ENCODE data around the gene CTR9. TPM values are rescaled to one million over a fixed set of nuclear protein-coding genes. Genes with fewer than 3 reads are reported as not detected.
"Not testable (repeated sequence)": the region's sequence is repeated elsewhere in the genome, so short reads cannot be mapped to it uniquely, and the experiment has no call there.

The CTR9 gene
- total RNA-seq, 1 donor from 2014 or later, result 39.8 TPM

DNA sequence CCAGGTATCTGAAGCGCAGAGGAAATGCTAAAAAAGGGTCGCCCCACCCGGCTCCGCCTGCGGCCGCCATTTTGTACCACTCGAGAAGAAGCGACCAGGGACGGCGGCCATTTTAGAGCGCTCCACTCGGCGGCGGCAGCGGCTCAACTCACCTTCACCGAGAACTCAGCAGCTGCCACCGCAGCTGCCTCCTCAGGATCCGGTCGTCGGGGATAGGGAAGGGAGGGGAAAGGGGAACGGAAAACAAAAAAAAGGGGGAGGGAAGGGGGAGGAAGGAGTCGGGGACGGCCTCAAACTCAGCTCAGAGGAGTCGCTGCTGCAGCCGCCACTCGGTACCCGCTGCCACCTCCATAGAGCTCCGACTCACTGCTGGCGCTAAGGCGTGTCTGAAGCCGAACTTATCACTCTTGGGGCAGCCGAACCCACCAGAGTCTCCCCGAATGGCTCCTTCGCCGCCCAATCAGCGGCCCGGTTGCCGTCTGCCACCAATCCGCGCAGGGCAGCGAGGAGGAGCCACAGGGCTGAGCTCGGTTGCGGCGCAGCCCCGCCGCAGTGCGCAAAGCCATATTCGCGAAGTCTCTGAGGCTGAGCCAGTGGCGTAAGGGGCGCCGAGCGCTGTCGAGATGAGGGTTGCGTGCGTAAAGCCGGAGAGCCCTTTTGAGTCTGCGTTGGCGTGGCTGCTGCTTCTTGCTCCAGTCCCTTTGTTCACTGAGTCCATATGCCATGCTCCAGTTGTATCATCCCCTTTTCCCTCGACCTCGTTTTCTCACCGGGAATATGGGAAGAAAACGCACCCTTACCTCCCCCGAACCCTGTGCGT lies 57.7 kb downstream of the CTR9 start, which contains the start of gene EIF4G2:
TSS of gene EIF4G2 (minus strand) at position 374 of the 820 bp plus-strand sequence.
- Mint-ChIP-seq H3K4me3 (peak within 1 kb of the TSS; percentile 98), H3K27ac (ENCODE audit: unreplicated experiment) (peak within 1 kb of the TSS; percentile 100), H3K27me3 (ENCODE audit: low read depth) (peaks cover 6% of the 10 kb centered on the region), H3K9me3 (no peaks in the 10 kb centered on the region), H3K36me3 (ENCODE audit: low read depth) (peaks cover 38% of the 10 kb centered on the region), H3K4me1 (peaks cover 59% of the 10 kb centered on the region)
- TF ChIP-seq, protein P1, sequence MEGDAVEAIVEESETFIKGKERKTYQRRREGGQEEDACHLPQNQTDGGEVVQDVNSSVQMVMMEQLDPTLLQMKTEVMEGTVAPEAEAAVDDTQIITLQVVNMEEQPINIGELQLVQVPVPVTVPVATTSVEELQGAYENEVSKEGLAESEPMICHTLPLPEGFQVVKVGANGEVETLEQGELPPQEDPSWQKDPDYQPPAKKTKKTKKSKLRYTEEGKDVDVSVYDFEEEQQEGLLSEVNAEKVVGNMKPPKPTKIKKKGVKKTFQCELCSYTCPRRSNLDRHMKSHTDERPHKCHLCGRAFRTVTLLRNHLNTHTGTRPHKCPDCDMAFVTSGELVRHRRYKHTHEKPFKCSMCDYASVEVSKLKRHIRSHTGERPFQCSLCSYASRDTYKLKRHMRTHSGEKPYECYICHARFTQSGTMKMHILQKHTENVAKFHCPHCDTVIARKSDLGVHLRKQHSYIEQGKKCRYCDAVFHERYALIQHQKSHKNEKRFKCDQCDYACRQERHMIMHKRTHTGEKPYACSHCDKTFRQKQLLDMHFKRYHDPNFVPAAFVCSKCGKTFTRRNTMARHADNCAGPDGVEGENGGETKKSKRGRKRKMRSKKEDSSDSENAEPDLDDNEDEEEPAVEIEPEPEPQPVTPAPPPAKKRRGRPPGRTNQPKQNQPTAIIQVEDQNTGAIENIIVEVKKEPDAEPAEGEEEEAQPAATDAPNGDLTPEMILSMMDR (conservative IDR thresholded peaks at IDR 0.05), result no peak
- DNase-seq (ENCODE audit: low read depth, low spot score), result peak; percentile 98

DNA sequence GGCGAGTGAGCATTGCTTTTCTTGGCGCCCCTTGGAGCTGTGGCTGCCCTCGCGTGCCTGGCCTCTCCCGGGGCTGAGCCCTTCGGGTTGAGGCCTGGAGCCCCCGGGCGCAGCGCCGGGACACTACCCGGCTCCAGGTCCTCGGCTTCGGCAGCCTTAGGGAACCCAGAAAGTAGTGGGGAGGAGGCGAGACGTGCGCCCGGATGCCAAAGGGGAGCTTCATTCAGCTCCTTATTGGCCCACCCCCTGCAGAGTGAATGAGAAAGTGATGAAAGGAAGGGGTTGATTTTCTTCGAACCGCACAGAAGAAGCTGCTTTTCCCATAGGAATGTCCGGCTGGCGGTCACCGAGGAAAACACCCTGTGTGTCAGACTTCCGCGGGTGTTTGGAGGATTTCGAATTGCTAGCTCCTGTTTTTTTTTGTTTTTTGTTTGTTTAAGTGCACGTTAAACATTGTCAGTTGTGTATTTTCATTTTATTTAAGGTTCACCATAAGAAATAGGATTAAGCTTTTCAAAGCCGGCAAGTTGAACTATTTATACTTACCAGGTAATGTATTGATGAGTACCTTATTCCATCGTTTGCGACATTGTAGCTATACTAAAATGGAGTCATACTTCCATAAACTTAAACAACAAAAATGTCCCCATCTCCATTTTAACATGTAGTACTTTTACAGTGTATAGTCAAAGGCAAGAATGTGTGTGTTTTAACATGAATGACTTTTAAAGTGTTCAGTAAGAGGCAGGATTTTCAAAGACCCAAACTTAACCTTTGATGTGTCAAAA lies 58.5 kb downstream of the CTR9 start:
- Mint-ChIP-seq H3K9me3 (no peaks in the 10 kb centered on the region), H3K27ac (ENCODE audit: unreplicated experiment) (peak overlapping the region; percentile 100), H3K4me1 (peaks cover 53% of the 10 kb centered on the region), H3K27me3 (ENCODE audit: low read depth) (peaks cover 6% of the 10 kb centered on the region), H3K4me3 (peak overlapping the region; percentile 98), H3K36me3 (ENCODE audit: low read depth) (peaks cover 31% of the 10 kb centered on the region)
- TF ChIP-seq, protein P1 (conservative IDR thresholded peaks at IDR 0.05), result peak; percentile 3
- DNase-seq (ENCODE audit: low read depth, low spot score), result no peak

DNA sequence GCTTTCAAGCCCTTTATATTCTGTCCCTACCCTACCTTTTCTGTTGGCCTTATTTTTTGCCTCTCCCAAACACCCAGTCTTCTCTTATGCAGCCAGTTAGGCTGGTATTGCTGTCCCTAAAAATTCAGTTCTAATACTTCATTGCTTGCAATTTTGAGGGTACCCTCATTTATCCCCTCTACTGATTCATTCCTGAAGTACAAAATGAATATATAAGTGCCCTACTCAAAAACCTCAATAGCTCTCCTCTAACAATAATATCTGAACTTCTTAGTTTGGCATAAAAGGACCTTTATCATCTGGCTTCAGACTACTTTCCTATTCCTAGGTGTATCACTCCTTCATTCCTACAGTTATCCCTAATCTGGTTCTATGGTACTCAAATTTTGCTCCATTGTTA lies 62.9 kb downstream of the CTR9 start:
- H3K27ac Mint-ChIP-seq (ENCODE audit: unreplicated experiment), result no peak overlapping the region
- no peak for DNase-seq (ENCODE audit: low read depth, low spot score)
- TF ChIP-seq, protein P1 (conservative IDR thresholded peaks at IDR 0.05), result no peak
- no peaks in the 10 kb centered on the region for H3K36me3 Mint-ChIP-seq (ENCODE audit: low read depth)
- H3K4me3 Mint-ChIP-seq, result no peak overlapping the region
- no peaks in the 10 kb centered on the region for H3K9me3 Mint-ChIP-seq
- H3K4me1 Mint-ChIP-seq, result peaks cover 20% of the 10 kb centered on the region
- H3K27me3 Mint-ChIP-seq (ENCODE audit: low read depth), result no peaks in the 10 kb centered on the region

DNA sequence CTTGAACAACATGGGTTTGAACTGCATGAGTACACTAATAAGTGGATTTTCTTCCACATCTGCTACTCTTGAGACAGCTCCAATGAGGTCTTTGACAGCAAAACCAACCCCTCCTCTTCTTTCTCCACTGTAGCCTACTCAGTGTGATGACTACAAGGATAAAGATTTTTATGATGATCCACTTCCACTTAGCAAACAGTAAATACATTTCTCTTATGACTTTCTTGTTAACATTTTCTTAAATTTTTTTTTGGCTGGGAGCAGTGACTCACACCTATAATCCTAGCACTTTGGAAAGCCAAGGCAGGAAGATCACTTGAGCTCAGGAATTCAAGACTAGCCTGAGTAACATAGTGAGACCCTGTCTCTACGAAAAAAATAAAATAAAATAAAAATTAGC lies 67.5 kb downstream of the CTR9 start:
- no peaks in the 10 kb centered on the region for H3K9me3 Mint-ChIP-seq

DNA sequence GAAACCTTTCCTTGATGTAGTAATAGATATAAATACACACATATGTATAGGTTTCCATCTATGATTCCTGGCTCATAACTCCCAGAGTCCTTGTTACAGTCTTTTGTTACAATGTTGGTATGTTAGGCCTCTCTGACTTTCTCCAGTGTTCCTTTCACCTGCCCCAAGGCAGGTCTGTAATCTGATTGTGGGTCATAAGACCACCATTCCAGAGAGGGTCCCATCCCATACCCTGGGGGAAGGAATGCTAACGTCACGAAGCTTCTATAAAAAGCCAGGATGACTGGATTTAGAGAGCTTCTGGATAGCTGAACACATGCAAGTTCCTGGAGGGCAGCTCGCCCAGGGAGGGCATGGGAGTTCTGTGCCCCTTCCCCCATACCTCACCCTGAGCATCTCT lies 71.4 kb downstream of the CTR9 start:
- H3K4me3 Mint-ChIP-seq; H3K27ac Mint-ChIP-seq (ENCODE audit: unreplicated experiment); H3K4me1 Mint-ChIP-seq; H3K36me3 Mint-ChIP-seq (ENCODE audit: low read depth); H3K9me3 Mint-ChIP-seq; H3K27me3 Mint-ChIP-seq (ENCODE audit: low read depth); DNase-seq (ENCODE audit: low read depth, low spot score): not testable (repeated sequence)

More for the DNA sequence above, 67.5 kb downstream of the CTR9 start:
- no peak overlapping the region for H3K27ac Mint-ChIP-seq (ENCODE audit: unreplicated experiment)
- TF ChIP-seq, protein P1 (conservative IDR thresholded peaks at IDR 0.05), result no peak
- DNase-seq (ENCODE audit: low read depth, low spot score), result no peak
- no peaks in the 10 kb centered on the region for H3K4me1 Mint-ChIP-seq
- H3K4me3 Mint-ChIP-seq, result no peak overlapping the region
- no peaks in the 10 kb centered on the region for H3K27me3 Mint-ChIP-seq (ENCODE audit: low read depth)
- no peaks in the 10 kb centered on the region for H3K36me3 Mint-ChIP-seq (ENCODE audit: low read depth)

Measured in neural crest cell (in vitro differentiated cells).